AG09309 (cell line): ENCODE measurements around the gene RELN.

Experiments
- DNase-seq: peaks from one replicate; pipeline ENCODE4 v3.0.0-alpha.2; 2010; ENCODE audit warnings: low read depth
- H3K4me3 ChIP-seq: 2 replicates; pipeline ENCODE4 v1.5.1; 2011; ENCODE audit warnings: mild to moderate bottlenecking, low read depth, low read length, moderate library complexity; ENCODE audit not compliant: control insufficient read depth
- CTCF ChIP-seq: IDR thresholded peaks from 2 replicates; pipeline ENCODE4 v1.5.1; 2011; ENCODE audit warnings: mild to moderate bottlenecking, low read depth, low read length, inconsistent platforms; ENCODE audit not compliant: insufficient read depth, control insufficient read depth; ENCODE audit errors: missing control alignments

The RELN gene

GRCh38 chr7:103729026-103729425 is 260.4 kb downstream of the RELN start:
- DNase-seq = no peak
- H3K4me3 ChIP-seq = no peak overlapping the region

GRCh38 chr7:103727982-103728610 is 261.4 kb downstream of the RELN start:
- no peak for DNase-seq
- no peak overlapping the region for H3K4me3 ChIP-seq
- no peak for TF ChIP-seq CTCF

More at GRCh38 chr7:103729026-103729425, 260.4 kb downstream of the RELN start:
- TF ChIP-seq CTCF = no peak

GRCh38 chr7:103719070-103719469 is 270.4 kb downstream of the RELN start:
- DNase-seq = no peak
- no peak overlapping the region for H3K4me3 ChIP-seq
- no peak for TF ChIP-seq CTCF

- DNase-seq = no peak
- TF ChIP-seq CTCF = no peak
- no peak overlapping the region for H3K4me3 ChIP-seq
These were observed 270.9 kb downstream of the RELN start for GRCh38 chr7:103718482-103719061.

- H3K4me3 ChIP-seq = no peak overlapping the region
- no peak for DNase-seq
These were observed 271.9 kb downstream of the RELN start for GRCh38 chr7:103717574-103717973.

GRCh38 chr7:103715376-103716120 is 273.9 kb downstream of the RELN start:
- no peak for DNase-seq
- TF ChIP-seq CTCF = no peak
- H3K4me3 ChIP-seq = no peak overlapping the region

More at GRCh38 chr7:103717574-103717973, 271.9 kb downstream of the RELN start:
- TF ChIP-seq CTCF = no peak
